ENCODE results near the gene TAOK1. TPM values are rescaled to one million over a fixed set of nuclear protein-coding genes. Genes with fewer than 3 reads are reported as not detected.

TAOK1 gene
- total and polyA plus RNA-seq, 2 experiments from 2014 or later, result 5.2 to 46.1 TPM

DNA sequence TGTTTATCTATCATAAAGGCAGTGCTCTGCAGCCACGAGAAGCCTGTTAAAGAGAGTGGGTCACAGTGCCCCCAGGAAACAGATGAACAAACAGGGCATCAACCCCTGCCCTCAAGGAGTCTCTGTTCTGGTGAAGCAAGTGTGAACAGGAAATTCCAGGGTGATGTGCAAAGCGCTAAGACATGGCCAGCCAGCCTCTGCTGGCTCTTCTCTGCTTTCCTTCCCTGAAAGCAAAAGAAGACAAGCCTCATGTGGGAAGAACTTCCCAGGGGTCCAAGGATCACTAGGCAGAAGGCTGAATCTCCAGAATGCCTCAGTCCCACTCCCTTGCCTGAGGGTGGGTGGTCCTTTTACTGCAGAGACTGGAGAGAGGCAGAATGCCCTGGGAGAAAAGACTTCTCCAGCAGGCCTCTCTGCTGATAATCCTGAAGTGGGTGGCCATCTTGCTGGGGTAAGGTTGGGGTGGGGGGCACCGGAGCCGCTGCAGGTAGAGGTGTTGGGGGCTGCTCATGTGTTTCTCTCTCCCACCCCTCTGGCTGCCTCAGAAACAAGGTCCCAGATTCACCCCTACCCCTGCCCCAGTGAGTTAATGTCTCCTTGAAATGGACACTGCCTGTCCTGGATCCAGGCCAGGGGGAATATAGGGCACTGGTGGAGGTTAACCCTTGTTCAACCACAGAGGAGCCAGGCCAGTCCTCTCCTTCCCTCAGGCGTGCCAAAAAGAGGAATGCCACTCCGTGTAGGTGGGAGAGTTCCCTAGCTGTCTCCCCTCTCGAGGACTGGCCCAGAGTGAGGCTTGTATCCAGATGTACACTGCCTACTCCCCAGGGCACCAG lies 205.2 kb downstream of the TAOK1 start:
- no peak overlapping the region for H3K27ac ChIP-seq
- H4K20me1 ChIP-seq (ENCODE audit: insufficient read depth, poor library complexity, severe bottlenecking), result no peaks in the 10 kb centered on the region
- no peak for TF ChIP-seq EZH2phosphoT487 (IDR thresholded peaks at IDR 0.05; ENCODE audit: low read depth, severe bottlenecking, unreplicated experiment)
- TF ChIP-seq, protein P1, sequence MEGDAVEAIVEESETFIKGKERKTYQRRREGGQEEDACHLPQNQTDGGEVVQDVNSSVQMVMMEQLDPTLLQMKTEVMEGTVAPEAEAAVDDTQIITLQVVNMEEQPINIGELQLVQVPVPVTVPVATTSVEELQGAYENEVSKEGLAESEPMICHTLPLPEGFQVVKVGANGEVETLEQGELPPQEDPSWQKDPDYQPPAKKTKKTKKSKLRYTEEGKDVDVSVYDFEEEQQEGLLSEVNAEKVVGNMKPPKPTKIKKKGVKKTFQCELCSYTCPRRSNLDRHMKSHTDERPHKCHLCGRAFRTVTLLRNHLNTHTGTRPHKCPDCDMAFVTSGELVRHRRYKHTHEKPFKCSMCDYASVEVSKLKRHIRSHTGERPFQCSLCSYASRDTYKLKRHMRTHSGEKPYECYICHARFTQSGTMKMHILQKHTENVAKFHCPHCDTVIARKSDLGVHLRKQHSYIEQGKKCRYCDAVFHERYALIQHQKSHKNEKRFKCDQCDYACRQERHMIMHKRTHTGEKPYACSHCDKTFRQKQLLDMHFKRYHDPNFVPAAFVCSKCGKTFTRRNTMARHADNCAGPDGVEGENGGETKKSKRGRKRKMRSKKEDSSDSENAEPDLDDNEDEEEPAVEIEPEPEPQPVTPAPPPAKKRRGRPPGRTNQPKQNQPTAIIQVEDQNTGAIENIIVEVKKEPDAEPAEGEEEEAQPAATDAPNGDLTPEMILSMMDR (IDR thresholded peaks at IDR 0.05; ENCODE audit: poor library complexity), result no peak
- TF ChIP-seq EZH2 (IDR thresholded peaks at IDR 0.05; ENCODE audit: borderline replicate concordance), result no peak
- DNase-seq (ENCODE audit: low spot score), result no peak
- WGBS (ENCODE audit: low lambda C conversion rate, missing lambda C conversion rate), result 58% methylated on average over 7 of the region's 7 CpGs
- no peaks in the 10 kb centered on the region for H3K9me3 ChIP-seq (ENCODE audit: low read depth)
- no peak overlapping the region for H2AFZ ChIP-seq
- no peak overlapping the region for H3K4me2 ChIP-seq
- no peaks in the 10 kb centered on the region for H3K36me3 ChIP-seq (replicated peaks; ENCODE audit: insufficient read depth, low read depth)
- peaks cover 7% of the 10 kb centered on the region for H3K79me2 ChIP-seq
- peaks cover 36% of the 10 kb centered on the region for H3K4me1 ChIP-seq (ENCODE audit: insufficient read depth)
- no peaks in the 10 kb centered on the region for H3K27me3 ChIP-seq
- no peaks in the 10 kb centered on the region for H3K9me2 ChIP-seq (replicated peaks; ENCODE audit: insufficient read depth)
- H3K4me3 ChIP-seq, result no peak overlapping the region

DNA sequence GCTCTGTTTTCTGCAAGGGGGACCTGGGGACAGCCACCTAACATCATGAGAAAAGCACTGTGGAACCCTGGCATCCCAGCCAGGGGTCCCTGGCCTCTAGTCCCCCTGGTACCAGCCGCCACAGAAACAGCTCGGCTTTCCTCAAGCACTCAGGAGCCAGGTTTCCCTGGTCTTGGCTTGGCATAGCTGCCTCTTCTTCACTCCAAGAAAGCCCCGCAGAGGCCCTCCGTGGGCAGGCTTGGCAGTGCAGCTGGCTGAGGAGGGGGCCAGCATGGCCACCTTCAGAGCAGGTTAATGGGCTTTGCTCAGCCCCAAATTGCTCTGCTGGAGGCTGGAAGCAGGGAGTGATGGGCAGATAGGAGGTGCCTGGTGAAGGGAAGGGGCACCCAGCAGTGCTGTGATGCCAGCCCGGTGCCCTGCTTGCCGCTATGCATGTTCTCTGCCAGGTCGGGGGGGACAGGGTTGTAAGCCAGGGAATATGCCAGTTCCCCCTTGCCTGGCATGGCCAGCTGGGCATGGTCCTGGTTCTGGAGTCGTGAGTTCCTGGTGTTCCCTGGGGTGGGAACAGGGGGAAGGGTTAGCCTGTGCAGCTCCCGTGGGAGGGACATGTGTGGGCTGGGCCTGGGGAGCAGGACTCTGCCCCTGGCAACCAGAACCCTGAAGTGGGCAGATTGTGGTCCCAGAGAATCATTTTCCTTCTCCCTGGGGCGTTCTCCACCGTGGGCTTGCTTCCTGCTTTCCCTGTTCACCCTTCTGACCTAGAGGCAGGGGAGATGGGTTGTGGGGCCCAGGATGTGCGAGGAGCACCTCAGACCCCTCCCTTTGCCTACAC lies 206.0 kb downstream of the TAOK1 start:
- no peaks in the 10 kb centered on the region for H3K9me3 ChIP-seq (ENCODE audit: low read depth)
- H3K4me3 ChIP-seq, result no peak overlapping the region
- no peaks in the 10 kb centered on the region for H3K36me3 ChIP-seq (replicated peaks; ENCODE audit: insufficient read depth, low read depth)
- TF ChIP-seq, protein P1 (IDR thresholded peaks at IDR 0.05; ENCODE audit: poor library complexity), result no peak
- TF ChIP-seq EZH2 (IDR thresholded peaks at IDR 0.05; ENCODE audit: borderline replicate concordance), result no peak
- TF ChIP-seq EZH2phosphoT487 (IDR thresholded peaks at IDR 0.05; ENCODE audit: low read depth, severe bottlenecking, unreplicated experiment), result no peak
- no peak overlapping the region for H3K4me2 ChIP-seq
- no peaks in the 10 kb centered on the region for H4K20me1 ChIP-seq (ENCODE audit: insufficient read depth, poor library complexity, severe bottlenecking)
- 80% methylated on average over 12 of the region's 12 CpGs for WGBS (ENCODE audit: low lambda C conversion rate, missing lambda C conversion rate)
- H3K9me2 ChIP-seq (replicated peaks; ENCODE audit: insufficient read depth), result no peaks in the 10 kb centered on the region
- H3K27me3 ChIP-seq, result no peaks in the 10 kb centered on the region
- no peak overlapping the region for H2AFZ ChIP-seq
- H3K79me2 ChIP-seq, result peaks cover 7% of the 10 kb centered on the region
- no peak for DNase-seq (ENCODE audit: low spot score)
- H3K4me1 ChIP-seq (ENCODE audit: insufficient read depth), result peaks cover 29% of the 10 kb centered on the region
- no peak overlapping the region for H3K27ac ChIP-seq

DNA sequence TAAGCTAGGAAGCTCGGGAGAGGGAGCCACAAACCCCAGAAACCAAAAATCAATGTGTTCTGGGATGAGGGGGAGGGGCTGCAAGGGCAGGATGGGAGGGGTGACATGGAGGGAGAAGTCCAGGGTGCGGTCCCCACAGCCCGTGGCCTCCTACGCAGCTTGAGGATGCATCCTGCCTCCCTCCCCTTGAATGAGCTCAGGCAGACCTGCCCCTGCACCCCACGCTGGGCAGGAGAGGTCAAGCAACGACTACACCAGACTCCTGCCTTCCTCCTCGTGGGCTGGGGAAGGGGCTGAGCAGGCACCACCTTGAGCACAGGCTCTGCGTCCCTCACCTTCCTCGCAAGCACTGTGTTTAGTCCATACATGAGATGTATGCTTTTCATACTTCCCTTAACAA lies 206.6 kb downstream of the TAOK1 start:
- Histone ChIP-seq H4K20me1 (ENCODE audit: insufficient read depth, poor library complexity, severe bottlenecking) (no peaks in the 10 kb centered on the region), H3K27me3 (no peaks in the 10 kb centered on the region), H3K4me3 (no peak overlapping the region), H3K9me2 (replicated peaks; ENCODE audit: insufficient read depth) (no peaks in the 10 kb centered on the region), H3K36me3 (replicated peaks; ENCODE audit: insufficient read depth, low read depth) (no peaks in the 10 kb centered on the region), H3K27ac (no peak overlapping the region), H2AFZ (no peak overlapping the region), H3K9me3 (ENCODE audit: low read depth) (no peaks in the 10 kb centered on the region), H3K79me2 (peaks cover 7% of the 10 kb centered on the region), H3K4me1 (ENCODE audit: insufficient read depth) (peaks cover 25% of the 10 kb centered on the region), H3K4me2 (no peak overlapping the region)
- WGBS (ENCODE audit: low lambda C conversion rate, missing lambda C conversion rate), result 68% methylated on average over 8 of the region's 9 CpGs
- DNase-seq (ENCODE audit: low spot score), result no peak
- TF ChIP-seq EZH2 (IDR thresholded peaks at IDR 0.05; ENCODE audit: borderline replicate concordance), result no peak
- TF ChIP-seq, protein P1 (IDR thresholded peaks at IDR 0.05; ENCODE audit: poor library complexity), result no peak
- no peak for TF ChIP-seq EZH2phosphoT487 (IDR thresholded peaks at IDR 0.05; ENCODE audit: low read depth, severe bottlenecking, unreplicated experiment)

All from hepatocyte (in vitro differentiated cells).